Liver (tissue), 3 donors: ENCODE results near the gene RALGDS.
"Not testable (repeated sequence)": the region's sequence is repeated elsewhere in the genome, so short reads cannot be mapped to it uniquely, and the experiment has no call there.

ENCODE experiments used
- EGR1 ChIP-seq, 2 donors: IDR thresholded peaks; 2 replicates each; pipeline ENCODE4 v1.6.1; 2016 to 2018; ENCODE audit warnings: antibody characterized with exemption in 2 of 2, low read depth in 2 of 2
- FOXA1 ChIP-seq: IDR thresholded peaks from 2 replicates; pipeline ENCODE4 v1.6.1; 2016; ENCODE audit warnings: antibody characterized with exemption
- JUND ChIP-seq, 2 donors: IDR thresholded peaks; 2 replicates each; pipeline ENCODE4 v1.6.1; 2016; ENCODE audit warnings: antibody characterized with exemption in 2 of 2
- MAX ChIP-seq: IDR thresholded peaks from 2 replicates; pipeline ENCODE4 v1.6.1; 2016; ENCODE audit warnings: antibody characterized with exemption
- NR2F2 ChIP-seq: IDR thresholded peaks from 2 replicates; pipeline ENCODE4 v1.6.1; 2016; ENCODE audit warnings: antibody characterized with exemption
- REST ChIP-seq: IDR thresholded peaks from 2 replicates; pipeline ENCODE4 v1.6.1; 2016; ENCODE audit warnings: antibody characterized with exemption, mild to moderate bottlenecking
- SP1 ChIP-seq: IDR thresholded peaks from 2 replicates; pipeline ENCODE4 v1.6.1; 2018; ENCODE audit warnings: antibody characterized with exemption, mild to moderate bottlenecking
- YY1 ChIP-seq: IDR thresholded peaks from 2 replicates; pipeline ENCODE4 v1.6.1; 2016; ENCODE audit warnings: antibody characterized with exemption, mild to moderate bottlenecking
- ZBTB33 ChIP-seq: IDR thresholded peaks from 2 replicates; pipeline ENCODE4 v1.6.1; 2016; ENCODE audit warnings: antibody characterized with exemption
- TF ChIP-seq, protein P1 (sequence below): fragments of 150-350 bp; IDR thresholded peaks from 2 replicates; pipeline ENCODE4 v1.5.1; 2017; ENCODE audit warnings: improper control_type of control experiment, low read depth, low read length; ENCODE audit not compliant: missing input control
- donor health status: healthy.
- donor health status: healthy.

DNA sequence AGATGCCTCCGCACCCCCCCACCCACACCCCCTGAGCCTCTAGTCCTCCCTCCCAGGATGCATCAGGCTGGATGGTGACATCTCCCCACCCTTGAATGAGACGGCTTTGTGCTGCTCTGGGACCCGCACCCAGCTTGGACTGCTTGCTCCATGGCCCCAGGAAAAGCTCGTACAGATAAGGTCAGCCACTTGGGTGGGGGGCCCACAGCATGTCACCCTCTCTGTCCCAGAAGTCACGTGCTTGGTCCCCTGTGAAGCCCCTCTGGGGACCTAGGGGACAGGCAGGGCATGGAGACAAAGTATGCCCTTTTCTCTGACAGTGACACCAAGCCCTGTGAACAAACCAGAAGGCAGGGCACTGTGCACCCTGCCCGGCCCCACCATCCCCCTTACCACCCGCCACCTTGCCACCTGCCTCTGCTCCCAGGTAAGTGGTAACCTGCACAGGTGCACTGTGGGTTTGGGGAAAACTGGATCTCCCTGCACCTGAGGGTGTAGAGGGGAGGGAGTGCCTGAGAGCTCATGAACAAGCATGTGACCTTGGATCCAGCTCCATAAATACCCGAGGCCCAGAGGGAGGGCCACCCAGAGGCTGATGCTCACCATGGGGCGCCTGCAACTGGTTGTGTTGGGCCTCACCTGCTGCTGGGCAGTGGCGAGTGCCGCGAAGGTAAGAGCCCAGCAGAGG is 38.9 kb downstream of the RALGDS start:
- not testable (repeated sequence) for TF ChIP-seq ZBTB33; EGR1 (IDR thresholded peaks at IDR 0.05; ENCODE audit: low read depth in 2 of 2); MAX; JUND (IDR thresholded peaks at IDR 0.05); FOXA1; REST; SP1; YY1; NR2F2
- TF ChIP-seq, protein P1, sequence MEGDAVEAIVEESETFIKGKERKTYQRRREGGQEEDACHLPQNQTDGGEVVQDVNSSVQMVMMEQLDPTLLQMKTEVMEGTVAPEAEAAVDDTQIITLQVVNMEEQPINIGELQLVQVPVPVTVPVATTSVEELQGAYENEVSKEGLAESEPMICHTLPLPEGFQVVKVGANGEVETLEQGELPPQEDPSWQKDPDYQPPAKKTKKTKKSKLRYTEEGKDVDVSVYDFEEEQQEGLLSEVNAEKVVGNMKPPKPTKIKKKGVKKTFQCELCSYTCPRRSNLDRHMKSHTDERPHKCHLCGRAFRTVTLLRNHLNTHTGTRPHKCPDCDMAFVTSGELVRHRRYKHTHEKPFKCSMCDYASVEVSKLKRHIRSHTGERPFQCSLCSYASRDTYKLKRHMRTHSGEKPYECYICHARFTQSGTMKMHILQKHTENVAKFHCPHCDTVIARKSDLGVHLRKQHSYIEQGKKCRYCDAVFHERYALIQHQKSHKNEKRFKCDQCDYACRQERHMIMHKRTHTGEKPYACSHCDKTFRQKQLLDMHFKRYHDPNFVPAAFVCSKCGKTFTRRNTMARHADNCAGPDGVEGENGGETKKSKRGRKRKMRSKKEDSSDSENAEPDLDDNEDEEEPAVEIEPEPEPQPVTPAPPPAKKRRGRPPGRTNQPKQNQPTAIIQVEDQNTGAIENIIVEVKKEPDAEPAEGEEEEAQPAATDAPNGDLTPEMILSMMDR, result not testable (repeated sequence)
